HG03457 (cell line): ENCODE measurements around the gene FANK1.
"Not testable (repeated sequence)": the region's sequence is repeated elsewhere in the genome, so short reads cannot be mapped to it uniquely, and the experiment has no call there.

Experiments used
- ATAC-seq: cut with Tn5 transposase; IDR thresholded peaks from one replicate; pipeline ENCODE4 v1.9.1; 2021; ENCODE audit warnings: moderate number of reproducible peaks; ENCODE audit not compliant: unreplicated experiment

Gene FANK1

GRCh38 chr10:125927265-125927664, 30.9 kb downstream of the FANK1 start:
- ATAC-seq: not testable (repeated sequence)

- no peak for ATAC-seq
Observed at GRCh38 chr10:125928928-125929585, 32.7 kb downstream of the FANK1 start.

GRCh38 chr10:125929618-125930017, 33.3 kb downstream of the FANK1 start:
- no peak for ATAC-seq

GRCh38 chr10:125933693-125934092, 37.3 kb downstream of the FANK1 start:
- ATAC-seq: no peak

- no peak for ATAC-seq
Observed at GRCh38 chr10:125936331-125936730, 40.0 kb downstream of the FANK1 start.

GRCh38 chr10:125940515-125940914, 44.2 kb downstream of the FANK1 start:
- no peak for ATAC-seq

- ATAC-seq: no peak
Observed at GRCh38 chr10:125951290-125951689, 54.9 kb downstream of the FANK1 start.

- ATAC-seq: no peak
Observed at GRCh38 chr10:125953778-125954385, 57.5 kb downstream of the FANK1 start.

- no peak for ATAC-seq
Observed at GRCh38 chr10:125955766-125956165, 59.4 kb downstream of the FANK1 start.

GRCh38 chr10:125961743-125962142, 65.4 kb downstream of the FANK1 start:
- ATAC-seq: no peak

GRCh38 chr10:125962200-125962599, 65.8 kb downstream of the FANK1 start:
- no peak for ATAC-seq

GRCh38 chr10:125964558-125964957, 68.2 kb downstream of the FANK1 start:
- ATAC-seq: no peak

- ATAC-seq: no peak
Observed at GRCh38 chr10:125967533-125967932, 71.2 kb downstream of the FANK1 start.

- ATAC-seq: not testable (repeated sequence)
Observed at GRCh38 chr10:125970077-125970630, 73.8 kb downstream of the FANK1 start.

- no peak for ATAC-seq
Observed at GRCh38 chr10:125976960-125977605, 80.7 kb downstream of the FANK1 start.

GRCh38 chr10:125979976-125980375, 83.6 kb downstream of the FANK1 start:
- ATAC-seq: no peak

- ATAC-seq: no peak
Observed at GRCh38 chr10:125980521-125981035, 84.2 kb downstream of the FANK1 start.

- ATAC-seq: no peak
Observed at GRCh38 chr10:125982260-125982948, 86.0 kb downstream of the FANK1 start.

GRCh38 chr10:125983161-125983560, 86.8 kb downstream of the FANK1 start:
- ATAC-seq: no peak

- ATAC-seq: no peak
Observed at GRCh38 chr10:125983656-125984055, 87.3 kb downstream of the FANK1 start.

- ATAC-seq: no peak
Observed at GRCh38 chr10:125984346-125984745, 88.0 kb downstream of the FANK1 start.
